Keratinocyte (primary cell): ENCODE results near the gene SPOPL. TPM values are rescaled to one million over a fixed set of nuclear protein-coding genes. Genes with fewer than 3 reads are reported as not detected.

Source experiments
- DNase-seq: peaks from one replicate; pipeline ENCODE4 v3.0.0-alpha.2; 2011; ENCODE audit warnings: low read depth, missing footprints, low spot score
- FAIRE-seq: peaks from 2 replicates; lab custom pipeline; 2011; peaks lifted over from hg19 to GRCh38; lab: Jason Lieb, UNC
- H2AFZ ChIP-seq: 2 replicates; pipeline ENCODE4 v1.6.0; 2012; ENCODE audit warnings: low read length, control low read depth, inconsistent platforms; ENCODE audit not compliant: control insufficient read depth
- H3K27ac ChIP-seq: 2 replicates; pipeline ENCODE4 v1.5.1; 2011; ENCODE audit warnings: low read length; ENCODE audit not compliant: control insufficient read depth, insufficient read depth
- H3K27me3 ChIP-seq: 3 replicates; pipeline ENCODE4 v1.6.0; 2011; ENCODE audit warnings: low read length; ENCODE audit not compliant: control insufficient read depth, insufficient read depth; ENCODE audit errors: extremely low read depth
- H3K36me3 ChIP-seq, 2 experiments: 2 replicates in 1 of 2; 3 replicates in 1 of 2; pipeline ENCODE4 v1.5.1; 2011; ENCODE audit warnings: low read length in 2 of 2, mild to moderate bottlenecking in 1 of 2; ENCODE audit not compliant: control insufficient read depth in 2 of 2, insufficient read depth in 2 of 2; ENCODE audit errors: extremely low read depth in 1 of 2
- H3K4me1 ChIP-seq: 3 replicates; pipeline ENCODE4 v1.5.1; 2011; ENCODE audit warnings: low read length; ENCODE audit not compliant: control insufficient read depth, insufficient read depth; ENCODE audit errors: extremely low read depth
- H3K4me2 ChIP-seq: 3 replicates; pipeline ENCODE4 v1.6.0; 2011; ENCODE audit warnings: low read depth, low read length; ENCODE audit not compliant: control insufficient read depth, insufficient read depth; ENCODE audit errors: extremely low read depth
- H3K4me3 ChIP-seq, 3 experiments: fragments of 200-600 bp in 1 of 3; sonication (generic) in 1 of 3; 2 replicates in 2 of 3; 3 replicates in 1 of 3; pipeline ENCODE4 v1.5.1; 2011 to 2016; ENCODE audit warnings: low read length in 3 of 3, mild to moderate bottlenecking in 3 of 3, control low read depth in 2 of 3, inconsistent platforms in 1 of 3, low read depth in 1 of 3, mixed read lengths in 1 of 3, mixed run types in 1 of 3, moderate library complexity in 1 of 3; ENCODE audit not compliant: control insufficient read depth in 2 of 3, insufficient read depth in 2 of 3; ENCODE audit errors: extremely low read depth in 1 of 3
- H3K79me2 ChIP-seq: 2 replicates; pipeline ENCODE4 v1.6.0; 2012; ENCODE audit warnings: low read length; ENCODE audit not compliant: control insufficient read depth, insufficient read depth
- H3K9ac ChIP-seq: 3 replicates; pipeline ENCODE4 v1.6.0; 2011; ENCODE audit warnings: low read length; ENCODE audit not compliant: control insufficient read depth, insufficient read depth; ENCODE audit errors: extremely low read depth
- H3K9me1 ChIP-seq: 3 replicates; pipeline ENCODE4 v1.6.0; 2011; ENCODE audit warnings: low read length; ENCODE audit not compliant: control insufficient read depth, insufficient read depth; ENCODE audit errors: extremely low read depth
- H3K9me3 ChIP-seq: 2 replicates; pipeline ENCODE4 v1.5.1; 2012; ENCODE audit warnings: low read depth, low read length; ENCODE audit not compliant: control insufficient read depth
- H4K20me1 ChIP-seq: 3 replicates; pipeline ENCODE4 v1.6.0; 2011; ENCODE audit warnings: low read length; ENCODE audit not compliant: control insufficient read depth, insufficient read depth; ENCODE audit errors: extremely low read depth
- EZH2 ChIP-seq: IDR thresholded peaks from one replicate; pipeline ENCODE4 v1.6.1; 2012; ENCODE audit warnings: inconsistent platforms, mild to moderate bottlenecking, low read length, moderate library complexity
- dilution Hi-C: fragments of 300-500 bp; cut with MboI; formaldehyde crosslinking; loops from one replicate; pipeline ENCODE4 v1.7.0; 2020; ENCODE audit warnings: low sequenced_read_pairs; ENCODE audit not compliant: extremely low pct_ligation_motif_present
- polyA plus RNA-seq, 5 experiments: library from polyadenylated mRNA; depleted of rRNA in 3 of 5; stranded (reverse) in 3 of 5; stranded (forward) in 1 of 5; unstranded in 1 of 5; fragments of >200 nt; gene quantifications; 1 replicate in 1 of 5; 2 replicates in 3 of 5; 3 replicates in 1 of 5; pipeline versions ENCODE4 v1.2.1 to v1.2.3, GENCODE V29; 2011 to 2012; ENCODE audit warnings: missing spikeins in 2 of 5, low read depth in 1 of 5, low replicate concordance in 1 of 5
- TF ChIP-seq, protein P1 (sequence below), 3 experiments: IDR thresholded peaks in 1 of 3; conservative IDR thresholded peaks in 1 of 3; optimal IDR thresholded peaks in 1 of 3; 2 replicates in 2 of 3; 3 replicates in 1 of 3; pipeline versions ENCODE3 to v1.5.1; 2011; ENCODE audit warnings: low read length in 3 of 3, mild to moderate bottlenecking in 3 of 3, moderate library complexity in 2 of 3, control low read depth in 1 of 3, inconsistent platforms in 1 of 3; ENCODE audit not compliant: insufficient read depth in 2 of 3; ENCODE audit errors: extremely low read depth in 1 of 3

SPOPL gene
- polyA plus RNA-seq, 1 donor (not counting 4 experiments of a cell fraction or from before 2014, with no cell fraction given), result 16.5 TPM

DNA sequence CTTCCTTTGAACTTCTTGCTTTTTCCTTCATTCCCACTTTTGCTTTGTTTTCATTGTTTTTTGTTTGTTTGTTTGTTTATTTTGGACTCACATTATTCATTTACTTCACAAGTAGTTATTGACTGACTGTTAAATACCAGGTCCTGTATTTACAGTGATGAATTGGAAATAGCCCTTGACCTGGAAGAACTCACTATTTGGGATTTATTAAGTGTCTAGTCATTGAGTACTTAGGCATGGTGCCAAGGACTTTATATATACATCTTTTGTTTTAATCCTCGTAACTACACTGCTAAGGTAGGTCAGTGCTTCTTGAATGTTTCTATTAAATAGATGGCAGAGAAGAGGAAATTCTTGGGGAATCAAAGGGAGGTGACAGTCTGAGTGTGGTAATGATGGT is 11.1 kb downstream of the SPOPL start:
- DNase-seq (no peak), FAIRE-seq (no peak)
- TF ChIP-seq EZH2, result no peak
- TF ChIP-seq, protein P1, sequence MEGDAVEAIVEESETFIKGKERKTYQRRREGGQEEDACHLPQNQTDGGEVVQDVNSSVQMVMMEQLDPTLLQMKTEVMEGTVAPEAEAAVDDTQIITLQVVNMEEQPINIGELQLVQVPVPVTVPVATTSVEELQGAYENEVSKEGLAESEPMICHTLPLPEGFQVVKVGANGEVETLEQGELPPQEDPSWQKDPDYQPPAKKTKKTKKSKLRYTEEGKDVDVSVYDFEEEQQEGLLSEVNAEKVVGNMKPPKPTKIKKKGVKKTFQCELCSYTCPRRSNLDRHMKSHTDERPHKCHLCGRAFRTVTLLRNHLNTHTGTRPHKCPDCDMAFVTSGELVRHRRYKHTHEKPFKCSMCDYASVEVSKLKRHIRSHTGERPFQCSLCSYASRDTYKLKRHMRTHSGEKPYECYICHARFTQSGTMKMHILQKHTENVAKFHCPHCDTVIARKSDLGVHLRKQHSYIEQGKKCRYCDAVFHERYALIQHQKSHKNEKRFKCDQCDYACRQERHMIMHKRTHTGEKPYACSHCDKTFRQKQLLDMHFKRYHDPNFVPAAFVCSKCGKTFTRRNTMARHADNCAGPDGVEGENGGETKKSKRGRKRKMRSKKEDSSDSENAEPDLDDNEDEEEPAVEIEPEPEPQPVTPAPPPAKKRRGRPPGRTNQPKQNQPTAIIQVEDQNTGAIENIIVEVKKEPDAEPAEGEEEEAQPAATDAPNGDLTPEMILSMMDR (optimal IDR thresholded peaks at IDR 0.05 in 1 of 3, IDR thresholded peaks at IDR 0.05 in 1 of 3, conservative IDR thresholded peaks at IDR 0.05 in 1 of 3; ENCODE audit: extremely low read depth in 1 of 3, insufficient read depth in 2 of 3, low read length in 3 of 3), result no peak
- H4K20me1 ChIP-seq, result peaks cover 4% of the 10 kb centered on the region
- no peaks in the 10 kb centered on the region for H3K9me1 ChIP-seq
- peaks cover 20% of the 10 kb centered on the region for H3K4me1 ChIP-seq
- no peak overlapping the region for H3K27ac ChIP-seq
- H3K4me2 ChIP-seq, result no peak overlapping the region
- H3K79me2 ChIP-seq, result peaks cover 91% of the 10 kb centered on the region
- no peaks in the 10 kb centered on the region for H3K9me3 ChIP-seq
- no peak overlapping the region for H3K9ac ChIP-seq
- H2AFZ ChIP-seq, result no peak overlapping the region
- H3K4me3 ChIP-seq, result no peak overlapping the region
- no peaks in the 10 kb centered on the region for H3K36me3 ChIP-seq
- dilution Hi-C loops, result no loop called here
- no peaks in the 10 kb centered on the region for H3K27me3 ChIP-seq

GRCh38 chr2:138514173-138514572 is 12.6 kb downstream of the SPOPL start:
- dilution Hi-C loops, result no loop called here
- DNase-seq, result no peak
- H3K4me3 ChIP-seq, result no peak overlapping the region
- no peak overlapping the region for H3K9ac ChIP-seq
- H3K9me3 ChIP-seq, result no peaks in the 10 kb centered on the region
- TF ChIP-seq, protein P1 (optimal IDR thresholded peaks at IDR 0.05 in 1 of 3, IDR thresholded peaks at IDR 0.05 in 1 of 3, conservative IDR thresholded peaks at IDR 0.05 in 1 of 3; ENCODE audit: extremely low read depth in 1 of 3, insufficient read depth in 2 of 3, low read length in 3 of 3), result no peak
- TF ChIP-seq EZH2, result no peak
- H4K20me1 ChIP-seq, result peaks cover 4% of the 10 kb centered on the region
- peaks cover 20% of the 10 kb centered on the region for H3K4me1 ChIP-seq
- H3K27ac ChIP-seq, result no peak overlapping the region
- H3K79me2 ChIP-seq, result peaks cover 90% of the 10 kb centered on the region
- FAIRE-seq, result no peak
- no peaks in the 10 kb centered on the region for H3K27me3 ChIP-seq
- peak overlapping the region; percentile 17 for H3K4me2 ChIP-seq
- no peak overlapping the region for H2AFZ ChIP-seq
- H3K36me3 ChIP-seq, result no peaks in the 10 kb centered on the region
- no peaks in the 10 kb centered on the region for H3K9me1 ChIP-seq
